Rectal smooth muscle tissue (tissue), 1 donor: ENCODE measurements around the gene ANKAR.
"Not testable (repeated sequence)": the region's sequence is repeated elsewhere in the genome, so short reads cannot be mapped to it uniquely, and the experiment has no call there.

Source experiments
- H3K27ac ChIP-seq: one replicate; pipeline ENCODE4 v1.7.0; 2013; ENCODE audit warnings: low read depth, low read length, inconsistent platforms
- H3K27me3 ChIP-seq: one replicate; pipeline ENCODE4 v1.7.0; 2013; ENCODE audit warnings: low read length; ENCODE audit not compliant: control insufficient read depth, insufficient read depth
- H3K36me3 ChIP-seq: one replicate; pipeline ENCODE4 v1.7.0; 2013; ENCODE audit warnings: low read length; ENCODE audit not compliant: control insufficient read depth, insufficient read depth
- H3K4me1 ChIP-seq: one replicate; pipeline ENCODE4 v1.7.0; 2013; ENCODE audit warnings: low read length; ENCODE audit not compliant: control insufficient read depth, insufficient read depth
- H3K4me3 ChIP-seq: one replicate; pipeline ENCODE4 v1.7.0; 2013; ENCODE audit warnings: low read length
- H3K9ac ChIP-seq: one replicate; pipeline ENCODE4 v1.7.0; 2013; ENCODE audit warnings: low read length

Gene ANKAR

DNA sequence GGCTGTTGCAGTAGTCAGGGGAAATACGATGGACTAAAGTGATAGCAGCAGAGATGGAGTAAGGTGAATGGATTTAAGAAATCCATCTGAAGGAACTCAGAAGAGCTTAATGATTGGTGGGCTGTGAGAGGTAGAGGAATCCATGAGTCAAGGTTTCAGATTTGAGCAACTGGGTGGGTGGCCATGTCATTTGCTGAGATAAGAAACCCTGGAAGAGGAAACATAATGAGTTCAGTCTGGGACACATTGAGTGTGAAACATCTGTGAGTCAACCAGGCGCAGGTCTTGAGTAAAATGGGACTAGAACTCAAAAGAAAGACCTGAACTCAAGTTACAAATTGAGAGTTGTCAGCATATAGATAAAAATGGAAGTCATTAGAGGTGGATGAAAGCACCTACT, 32.9 kb upstream of the ANKAR start:
- no peak overlapping the region for H3K27ac ChIP-seq
- no peak overlapping the region for H3K9ac ChIP-seq
- no peaks in the 10 kb centered on the region for H3K4me1 ChIP-seq

GRCh38 chr2:189646521-189646920, 27.9 kb upstream of the ANKAR start:
- Histone ChIP-seq H3K27ac (no peak overlapping the region), H3K9ac (no peak overlapping the region), H3K36me3 (no peaks in the 10 kb centered on the region), H3K27me3 (no peaks in the 10 kb centered on the region), H3K4me1 (no peaks in the 10 kb centered on the region), H3K4me3 (no peak overlapping the region)

More for the DNA sequence above, 32.9 kb upstream of the ANKAR start:
- Histone ChIP-seq H3K36me3 (no peaks in the 10 kb centered on the region), H3K4me3 (no peak overlapping the region), H3K27me3 (no peaks in the 10 kb centered on the region)

DNA sequence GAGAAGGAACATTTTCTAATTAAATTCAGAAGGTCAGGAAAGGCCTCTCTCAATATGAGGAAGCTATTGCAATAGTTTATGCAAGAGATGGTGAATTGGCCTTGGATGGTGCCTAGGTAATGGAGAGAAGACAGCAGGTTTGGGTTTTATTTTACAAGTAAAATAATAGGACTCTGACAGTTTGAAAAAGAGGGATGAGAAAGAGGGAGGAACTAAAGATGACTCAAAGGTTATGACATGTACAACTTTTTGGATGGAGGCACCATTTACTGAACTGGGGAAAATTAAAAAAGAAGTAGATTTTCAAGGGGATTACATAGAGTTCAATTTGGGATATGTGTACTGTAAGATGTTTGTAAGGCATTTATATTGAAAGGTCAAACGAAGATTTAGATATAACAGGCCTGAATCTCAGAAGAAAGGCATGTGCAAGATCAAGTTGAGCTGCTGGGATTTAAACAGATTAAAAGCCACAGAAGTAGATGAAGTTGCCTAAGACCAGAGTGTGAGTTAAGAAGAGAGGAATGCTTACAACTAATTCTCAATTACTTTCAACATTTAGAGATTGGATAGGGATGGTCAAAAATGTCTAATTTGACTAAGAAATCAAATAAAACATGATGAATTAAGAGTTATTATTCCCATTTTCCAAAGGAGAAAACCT, 25.5 kb upstream of the ANKAR start:
- no peaks in the 10 kb centered on the region for H3K27me3 ChIP-seq
- H3K36me3 ChIP-seq, result no peaks in the 10 kb centered on the region
- H3K4me1 ChIP-seq, result no peaks in the 10 kb centered on the region
- H3K9ac ChIP-seq, result no peak overlapping the region
- no peak overlapping the region for H3K27ac ChIP-seq
- H3K4me3 ChIP-seq, result no peak overlapping the region

GRCh38 chr2:189651284-189651683, 23.2 kb upstream of the ANKAR start:
- no peaks in the 10 kb centered on the region for H3K36me3 ChIP-seq
- no peak overlapping the region for H3K4me3 ChIP-seq
- no peaks in the 10 kb centered on the region for H3K4me1 ChIP-seq
- H3K27ac ChIP-seq, result no peak overlapping the region
- no peaks in the 10 kb centered on the region for H3K27me3 ChIP-seq
- H3K9ac ChIP-seq, result no peak overlapping the region

DNA sequence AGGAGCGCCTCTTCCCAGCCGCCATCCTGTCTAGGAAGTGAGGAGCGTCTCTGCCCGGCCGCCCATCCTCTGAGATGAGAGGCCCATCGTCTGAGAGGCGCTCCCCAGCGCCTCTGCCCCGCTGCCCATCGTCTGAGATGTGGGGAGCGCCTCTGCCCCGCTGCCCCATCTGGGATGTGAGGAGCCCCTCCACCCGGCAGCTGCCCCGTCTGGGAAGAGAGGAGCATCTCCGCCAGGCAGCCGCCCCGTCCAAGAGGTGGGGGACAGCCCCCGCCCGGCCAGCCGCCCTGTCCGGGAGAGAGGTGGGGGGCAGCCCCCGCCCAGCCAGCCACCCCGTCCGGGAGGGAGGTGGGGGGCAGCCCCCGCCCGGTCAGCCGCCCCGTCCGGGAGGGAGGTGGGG, 21.0 kb upstream of the ANKAR start:
- not testable (repeated sequence) for H3K9ac ChIP-seq, H3K27ac ChIP-seq, H3K4me1 ChIP-seq, H3K36me3 ChIP-seq, H3K4me3 ChIP-seq, H3K27me3 ChIP-seq

- H3K4me1 ChIP-seq, result no peaks in the 10 kb centered on the region
- H3K36me3 ChIP-seq, result no peaks in the 10 kb centered on the region
- no peak overlapping the region for H3K9ac ChIP-seq
- no peak overlapping the region for H3K4me3 ChIP-seq
- no peak overlapping the region for H3K27ac ChIP-seq
- H3K27me3 ChIP-seq, result no peaks in the 10 kb centered on the region
These were observed 19.8 kb upstream of the ANKAR start for GRCh38 chr2:189654641-189655040.

GRCh38 chr2:189657867-189658266, 16.6 kb upstream of the ANKAR start:
- no peaks in the 10 kb centered on the region for H3K27me3 ChIP-seq
- H3K4me3 ChIP-seq, result no peak overlapping the region
- no peaks in the 10 kb centered on the region for H3K36me3 ChIP-seq
- no peak overlapping the region for H3K9ac ChIP-seq
- H3K4me1 ChIP-seq, result peaks cover 8% of the 10 kb centered on the region
- H3K27ac ChIP-seq, result no peak overlapping the region

- no peak overlapping the region for H3K4me3 ChIP-seq
- H3K4me1 ChIP-seq, result peaks cover 8% of the 10 kb centered on the region
- H3K27ac ChIP-seq, result no peak overlapping the region
- H3K9ac ChIP-seq, result no peak overlapping the region
- H3K36me3 ChIP-seq, result no peaks in the 10 kb centered on the region
- no peaks in the 10 kb centered on the region for H3K27me3 ChIP-seq
These were observed 15.9 kb upstream of the ANKAR start for GRCh38 chr2:189658306-189659212.

- no peak overlapping the region for H3K27ac ChIP-seq
- no peaks in the 10 kb centered on the region for H3K36me3 ChIP-seq
- no peak overlapping the region for H3K4me3 ChIP-seq
- peaks cover 8% of the 10 kb centered on the region for H3K4me1 ChIP-seq
- H3K9ac ChIP-seq, result no peak overlapping the region
- no peaks in the 10 kb centered on the region for H3K27me3 ChIP-seq
These were observed 14.7 kb upstream of the ANKAR start for GRCh38 chr2:189659734-189660133.

DNA sequence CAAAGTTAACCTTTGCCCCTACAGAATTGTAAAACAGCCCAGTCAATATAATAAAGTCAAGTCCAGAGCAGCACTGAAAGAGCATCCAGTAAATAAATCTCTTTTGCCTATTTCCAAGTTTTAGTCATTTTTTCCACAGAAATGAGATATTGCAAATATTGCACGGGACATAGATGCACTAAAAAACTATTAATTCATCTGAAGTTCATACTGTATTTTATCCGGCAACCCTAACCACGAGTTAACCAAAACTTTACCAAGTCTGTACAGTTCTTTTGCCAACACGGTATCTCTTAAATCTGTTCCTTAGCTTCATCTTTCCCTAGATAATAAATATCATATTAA, 13.7 kb upstream of the ANKAR start:
- Histone ChIP-seq H3K36me3 (no peaks in the 10 kb centered on the region), H3K27me3 (no peaks in the 10 kb centered on the region), H3K4me1 (peaks cover 8% of the 10 kb centered on the region), H3K4me3 (no peak overlapping the region), H3K27ac (no peak overlapping the region), H3K9ac (no peak overlapping the region)

DNA sequence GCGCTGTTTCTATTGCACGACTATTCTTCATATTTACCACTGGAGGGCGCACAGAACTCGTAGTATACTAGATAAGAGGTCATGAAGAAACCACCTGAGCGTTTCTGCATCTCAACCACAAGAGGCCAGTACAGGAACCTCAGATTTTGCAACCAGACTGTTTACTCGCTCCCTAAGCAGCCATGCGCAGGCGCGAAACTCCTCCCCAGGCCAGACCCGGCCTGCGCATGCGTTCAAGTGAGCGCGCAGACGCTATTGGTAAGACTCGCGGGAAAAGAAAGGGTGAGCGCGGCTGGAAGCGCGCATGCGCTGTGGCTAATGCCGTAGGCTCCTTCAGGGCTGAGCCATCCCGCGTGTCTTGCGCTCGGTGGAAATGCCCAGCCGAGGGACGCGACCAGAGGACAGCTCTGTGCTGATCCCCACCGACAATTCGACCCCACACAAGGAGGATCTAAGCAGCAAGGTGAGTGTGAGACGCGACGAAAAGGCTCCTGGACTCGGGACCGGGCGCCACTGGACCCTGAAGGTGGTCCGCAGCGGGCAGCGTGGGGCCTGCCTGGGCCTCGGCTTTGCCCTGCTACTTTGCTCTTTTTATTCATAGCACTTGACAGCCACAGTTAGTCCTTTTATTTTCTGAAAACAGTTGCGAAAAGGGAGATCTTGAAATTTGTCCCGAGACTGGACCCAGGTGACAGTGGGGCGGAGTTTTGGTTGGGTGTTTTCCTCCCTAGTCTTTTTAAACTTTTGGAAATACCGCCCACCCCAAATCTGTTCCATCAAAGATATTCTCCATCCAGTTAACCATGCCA, 13.1 kb upstream of the ANKAR start, which contains the start of gene ASNSD1:
ASNSD1 (plus strand) TSS at position 312 of the 809 bp plus-strand sequence. CDS start 4,674 bp downstream, outside the sequence.
- H3K27me3 ChIP-seq, result no peaks in the 10 kb centered on the region
- H3K36me3 ChIP-seq, result peaks cover 4% of the 10 kb centered on the region
- peak within 1 kb of the TSS; percentile 84 for H3K27ac ChIP-seq
- peak within 1 kb of the TSS; percentile 95 for H3K9ac ChIP-seq
- H3K4me3 ChIP-seq, result peak within 1 kb of the TSS; percentile 93
- peaks cover 8% of the 10 kb centered on the region for H3K4me1 ChIP-seq

- no peaks in the 10 kb centered on the region for H3K27me3 ChIP-seq
- H3K36me3 ChIP-seq, result peaks cover 4% of the 10 kb centered on the region
- H3K4me1 ChIP-seq, result peaks cover 8% of the 10 kb centered on the region
- H3K4me3 ChIP-seq, result peak overlapping the region; percentile 93
- peak overlapping the region; percentile 84 for H3K27ac ChIP-seq
- H3K9ac ChIP-seq, result peak overlapping the region; percentile 95
These were observed 12.5 kb upstream of the ANKAR start for GRCh38 chr2:189661957-189662321.
